Lung microvascular endothelial cell (primary cell): ENCODE measurements around the gene FMNL2. TPM values are rescaled to one million over a fixed set of nuclear protein-coding genes. Genes with fewer than 3 reads are reported as not detected.

Experiments used
- DNase-seq, 2 donors: peaks; one replicate each; pipeline versions ENCODE4 v3.0.0 to v3.0.0-alpha.2; 2010; ENCODE audit warnings: low read depth in 2 of 2
- total RNA-seq: library from RNA; depleted of rRNA; stranded (reverse); fragments of >200 nt; gene quantifications from 2 replicates; pipeline ENCODE4 v1.2.1, GENCODE V29; 2014

The FMNL2 gene
- total RNA-seq, 1 donor from 2014 or later: 48.4 TPM

DNA sequence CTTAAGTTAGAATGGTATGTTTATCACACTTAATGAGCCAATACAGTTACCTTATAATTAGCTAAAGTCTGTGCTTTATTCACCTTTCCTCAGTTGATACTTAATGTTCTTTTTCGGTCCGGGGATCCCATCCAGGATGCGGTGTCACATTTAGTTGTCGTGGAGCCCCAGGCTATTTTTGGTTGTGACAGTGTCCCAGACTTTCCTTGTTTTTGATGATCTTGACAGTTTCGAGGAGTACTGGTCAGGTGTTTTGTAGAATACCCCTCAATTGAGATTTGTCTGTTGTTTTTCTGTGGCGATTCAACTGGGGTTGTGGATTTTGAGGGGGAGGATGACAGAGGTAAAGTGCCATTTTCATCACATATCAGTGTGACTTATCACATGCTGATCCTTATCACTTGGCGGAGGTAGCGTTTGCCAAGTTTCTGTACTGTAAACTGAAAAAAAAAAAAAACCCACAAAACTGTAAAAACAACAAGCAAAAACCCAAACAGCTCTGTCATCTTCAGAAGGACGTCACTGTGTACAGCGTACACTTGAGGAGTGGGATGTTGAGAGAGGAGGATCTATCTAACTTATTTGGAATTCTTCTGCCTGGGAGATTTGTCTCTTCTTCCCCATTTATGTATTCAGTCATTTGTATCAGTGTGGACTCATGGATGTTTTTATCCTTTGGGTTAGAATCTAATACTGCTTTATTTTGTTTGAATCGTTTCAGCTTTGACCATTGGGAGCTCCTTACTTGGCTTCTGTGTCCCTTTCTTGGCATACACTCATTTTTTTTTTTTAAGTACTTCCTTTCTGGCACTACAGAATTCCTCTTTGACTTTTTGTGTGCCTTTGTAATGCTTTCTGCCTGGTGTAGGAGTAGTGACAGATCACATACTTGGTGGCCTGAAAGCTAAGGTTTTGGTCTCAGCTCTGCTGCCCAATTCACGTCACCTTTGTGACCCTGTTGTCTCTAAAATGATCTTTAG is 68.1 kb downstream of the FMNL2 start:
- DNase-seq: peak; percentile 56 to 62

DNA sequence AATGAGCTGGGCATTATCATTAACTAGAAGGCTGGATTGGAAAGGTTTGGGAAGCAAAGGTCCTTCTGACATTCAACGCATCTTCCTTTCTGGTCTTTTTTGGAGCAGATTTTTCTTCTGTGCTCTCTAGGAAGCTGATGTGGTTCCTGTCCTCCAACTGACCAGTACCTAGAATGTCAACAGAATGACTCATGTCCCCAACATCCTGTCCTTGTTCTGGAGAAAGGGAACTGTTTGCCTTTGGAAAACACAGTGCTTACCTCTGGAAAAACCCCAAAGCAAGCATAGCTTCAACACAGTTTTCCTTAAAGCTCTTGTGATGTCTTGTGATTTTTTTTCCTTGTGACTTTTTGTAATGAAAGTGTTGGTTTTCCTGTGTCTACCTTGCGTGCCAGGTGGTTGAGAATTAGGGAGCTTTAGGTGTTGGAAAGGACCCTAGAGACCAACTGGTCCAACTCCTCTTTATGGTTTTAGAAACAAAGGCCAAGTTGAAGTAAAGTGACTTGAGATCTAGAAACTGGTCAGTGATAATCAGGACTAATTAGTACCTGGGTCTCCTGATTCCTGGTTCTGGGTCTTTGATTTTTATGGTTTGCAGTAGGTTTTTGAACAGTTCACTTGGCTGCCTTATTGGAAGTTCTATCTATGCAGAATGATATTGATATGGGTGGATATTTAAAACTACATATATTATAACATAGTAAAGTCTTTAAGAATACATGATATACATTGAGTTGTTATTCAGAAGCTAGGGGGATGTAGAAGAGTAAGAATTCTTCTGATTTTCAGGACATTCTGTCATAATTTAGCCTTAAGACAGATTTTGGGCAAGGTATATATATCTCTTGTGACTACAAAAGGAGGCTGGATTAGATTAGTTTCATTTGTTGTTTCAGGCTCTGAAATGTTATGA is 70.5 kb downstream of the FMNL2 start:
- peak; percentile 88 to 92 for DNase-seq

DNA sequence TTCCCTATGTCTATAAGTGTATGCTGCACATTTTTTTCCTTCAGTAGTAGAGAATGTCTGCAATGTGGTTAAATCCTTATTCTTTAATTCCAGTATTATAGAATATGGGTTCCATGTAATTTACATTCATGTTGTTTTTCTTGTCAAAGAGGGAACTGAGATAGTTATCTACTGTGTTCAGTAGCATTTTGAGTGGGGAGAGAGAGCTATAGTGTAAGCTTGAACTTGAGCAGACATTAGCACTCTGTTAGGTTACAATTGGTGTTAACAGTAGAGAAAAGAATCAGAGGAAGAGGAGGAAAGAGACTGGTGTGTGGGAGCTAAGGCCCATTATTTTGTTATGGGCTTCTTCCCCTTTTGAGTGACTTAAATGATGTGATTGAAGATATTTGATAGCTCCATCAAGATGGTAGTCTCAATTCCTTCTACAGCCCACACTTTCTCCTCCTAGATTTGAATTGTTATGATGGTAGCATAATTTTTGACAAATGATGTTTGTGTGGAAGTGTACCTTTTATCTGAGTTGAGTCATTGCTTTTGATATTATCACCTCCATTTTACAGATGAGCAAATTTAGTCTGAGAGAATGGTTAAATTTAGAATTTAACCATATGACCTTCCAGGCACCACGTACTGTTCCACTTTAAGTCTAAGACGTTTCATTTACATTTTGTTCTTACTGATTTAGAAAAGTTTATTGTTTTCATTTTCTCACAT is 71.3 kb downstream of the FMNL2 start:
- no peak for DNase-seq

DNA sequence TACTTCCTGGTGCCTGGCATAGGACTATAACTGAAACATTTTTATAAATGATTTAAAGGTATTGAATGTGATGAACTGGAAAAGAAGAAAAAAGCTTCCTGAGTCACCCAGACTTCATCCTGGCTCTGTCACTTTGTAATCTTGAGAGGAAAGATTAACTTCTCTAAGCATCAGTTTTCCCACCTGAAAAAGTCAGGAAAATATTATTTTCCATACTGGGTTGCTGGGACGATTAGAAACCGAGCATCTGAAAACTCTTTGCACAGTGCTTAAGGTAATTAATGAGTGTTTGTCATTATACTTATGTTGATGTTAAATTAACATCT is 71.8 kb downstream of the FMNL2 start:
- DNase-seq: no peak

DNA sequence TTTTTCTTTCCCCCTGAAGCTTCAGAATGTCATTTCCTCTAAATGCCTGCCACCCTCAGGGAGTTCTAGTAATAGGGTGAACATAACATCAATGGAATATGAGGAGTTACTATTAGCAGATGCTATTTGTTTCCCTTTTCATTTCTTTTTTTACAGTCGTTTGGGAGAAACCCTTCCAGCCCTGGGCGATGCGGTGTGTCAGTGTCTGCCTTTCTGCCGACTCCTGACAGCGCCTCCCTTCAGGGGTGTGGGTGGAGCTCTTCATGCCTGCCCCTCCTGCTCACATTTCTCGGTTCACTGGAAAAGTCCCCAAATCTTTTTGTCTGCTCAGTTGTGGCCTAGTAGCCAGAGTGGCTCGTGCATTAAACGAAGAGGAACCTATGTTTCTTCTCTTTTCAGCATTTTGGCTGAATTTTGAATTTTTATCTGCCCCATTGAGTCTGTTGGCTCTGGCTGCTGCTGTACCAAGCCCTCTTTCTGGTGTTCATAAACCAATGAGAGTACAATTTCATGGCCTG is 72.3 kb downstream of the FMNL2 start:
- peak; percentile 33 to 61 for DNase-seq

DNA sequence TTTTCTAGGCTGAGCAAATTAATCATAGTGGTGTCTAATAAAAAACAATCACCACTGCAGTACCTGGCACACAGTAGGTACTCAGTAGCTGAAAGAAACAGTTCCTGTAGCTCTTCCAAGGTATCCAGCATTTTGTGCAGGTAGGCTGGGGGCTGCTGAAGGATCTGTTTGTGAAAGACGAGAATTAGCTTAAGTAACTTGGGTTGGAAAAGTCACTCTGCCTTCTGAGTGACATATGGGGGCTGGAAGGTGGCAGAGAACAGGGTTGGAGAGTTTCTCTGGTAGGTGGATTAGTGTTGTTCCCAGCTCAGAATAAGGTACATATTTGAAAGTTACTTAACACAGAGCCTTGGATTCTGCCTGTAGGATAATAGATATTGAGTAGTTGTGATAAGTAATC is 72.8 kb downstream of the FMNL2 start:
- DNase-seq: no peak

DNA sequence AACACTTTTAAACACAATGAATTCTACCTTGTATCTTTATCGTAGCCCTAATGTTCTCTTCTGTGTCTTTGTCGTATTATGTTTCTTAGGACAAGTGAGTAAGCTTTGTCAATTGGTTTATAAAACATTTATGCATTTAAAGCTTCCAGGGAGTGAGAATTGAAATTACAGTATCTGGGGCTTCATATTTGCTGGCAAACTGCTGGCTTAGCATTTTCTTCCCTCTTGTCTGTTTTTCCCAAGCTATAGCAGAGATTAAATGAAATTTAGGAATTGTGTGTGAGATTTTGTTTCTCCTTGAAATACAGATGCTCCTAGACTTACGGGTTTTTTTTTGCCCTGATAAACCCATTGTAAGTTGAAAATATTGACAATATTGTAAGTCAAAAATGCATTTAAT is 73.3 kb downstream of the FMNL2 start:
- DNase-seq: no peak

DNA sequence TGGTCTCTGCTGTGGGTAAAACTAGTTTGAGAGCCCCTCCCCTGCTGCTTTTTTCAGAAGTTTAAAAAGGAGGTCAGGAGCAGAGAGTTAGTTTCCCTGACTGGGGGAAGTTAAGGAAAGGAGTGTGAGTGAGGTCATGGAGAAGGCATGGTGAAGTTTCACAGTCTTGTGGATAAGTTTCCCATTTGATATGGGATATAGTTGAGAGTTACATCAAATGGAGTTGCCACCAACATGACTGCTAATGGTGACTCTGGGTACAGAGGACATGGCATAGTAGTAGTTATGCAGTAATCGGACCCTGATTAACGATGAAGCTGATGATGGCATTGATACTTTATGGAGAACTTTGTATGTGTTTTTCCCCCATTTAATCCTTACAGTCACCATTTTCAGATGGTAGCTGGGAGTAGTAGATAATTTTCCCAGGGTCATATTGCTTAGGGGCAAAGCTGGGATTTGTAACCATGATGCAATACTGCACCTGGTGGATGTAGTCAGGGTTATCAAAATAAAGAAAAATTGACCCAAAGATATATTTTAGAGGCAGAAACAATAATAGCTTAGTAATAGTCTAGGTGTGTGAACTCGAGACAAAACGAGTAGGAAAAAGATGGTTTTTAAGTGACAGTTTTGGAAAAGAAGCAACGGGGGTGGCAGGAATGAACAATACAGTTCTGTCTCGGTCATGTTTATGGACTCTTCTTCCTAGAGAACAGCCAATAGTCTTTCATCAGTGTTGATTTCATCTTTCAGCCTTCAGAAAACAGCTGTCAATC is 74.6 kb downstream of the FMNL2 start:
- DNase-seq: peak in 1 of 2 donors; percentile 34

DNA sequence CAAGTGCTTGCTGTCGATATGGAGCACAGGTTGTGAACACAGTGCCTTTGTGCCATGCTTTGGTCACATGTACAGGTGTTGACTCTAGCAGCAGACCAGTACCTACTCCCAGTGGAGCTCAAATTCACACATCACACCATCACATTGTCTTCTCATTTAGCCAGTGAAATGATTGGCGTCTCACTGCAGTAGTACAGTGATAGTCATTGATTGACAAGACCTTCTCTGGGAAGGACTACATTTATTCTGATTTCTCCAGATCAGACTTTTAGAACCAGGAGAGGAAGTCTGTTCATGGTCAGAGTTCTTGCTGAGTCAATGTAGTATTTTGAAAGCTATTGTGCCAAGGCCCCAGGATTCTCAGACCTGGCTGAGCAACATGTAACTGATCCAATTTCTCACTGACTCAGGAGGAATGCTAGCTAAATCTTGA is 75.2 kb downstream of the FMNL2 start:
- DNase-seq: peak; percentile 33 to 70

DNA sequence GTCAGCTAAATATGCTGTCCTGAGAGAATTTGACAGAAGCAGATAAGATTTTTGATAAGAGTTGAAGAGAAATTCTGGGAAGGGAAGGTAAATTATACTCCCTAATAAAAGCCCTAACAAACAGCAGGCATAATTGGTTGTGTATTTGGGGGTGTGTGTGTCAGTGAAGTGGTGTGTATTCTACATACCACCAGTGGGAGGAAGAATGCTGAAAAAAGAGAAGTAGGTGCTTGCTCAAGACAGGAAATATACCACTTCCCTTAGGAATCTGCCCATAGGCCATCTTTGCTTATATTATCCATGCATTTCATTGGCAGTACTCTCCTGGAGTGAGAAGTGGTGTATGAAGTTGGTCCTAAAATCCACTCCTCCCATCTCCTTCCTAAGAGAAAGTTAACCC is 76.2 kb downstream of the FMNL2 start:
- DNase-seq: no peak

DNA sequence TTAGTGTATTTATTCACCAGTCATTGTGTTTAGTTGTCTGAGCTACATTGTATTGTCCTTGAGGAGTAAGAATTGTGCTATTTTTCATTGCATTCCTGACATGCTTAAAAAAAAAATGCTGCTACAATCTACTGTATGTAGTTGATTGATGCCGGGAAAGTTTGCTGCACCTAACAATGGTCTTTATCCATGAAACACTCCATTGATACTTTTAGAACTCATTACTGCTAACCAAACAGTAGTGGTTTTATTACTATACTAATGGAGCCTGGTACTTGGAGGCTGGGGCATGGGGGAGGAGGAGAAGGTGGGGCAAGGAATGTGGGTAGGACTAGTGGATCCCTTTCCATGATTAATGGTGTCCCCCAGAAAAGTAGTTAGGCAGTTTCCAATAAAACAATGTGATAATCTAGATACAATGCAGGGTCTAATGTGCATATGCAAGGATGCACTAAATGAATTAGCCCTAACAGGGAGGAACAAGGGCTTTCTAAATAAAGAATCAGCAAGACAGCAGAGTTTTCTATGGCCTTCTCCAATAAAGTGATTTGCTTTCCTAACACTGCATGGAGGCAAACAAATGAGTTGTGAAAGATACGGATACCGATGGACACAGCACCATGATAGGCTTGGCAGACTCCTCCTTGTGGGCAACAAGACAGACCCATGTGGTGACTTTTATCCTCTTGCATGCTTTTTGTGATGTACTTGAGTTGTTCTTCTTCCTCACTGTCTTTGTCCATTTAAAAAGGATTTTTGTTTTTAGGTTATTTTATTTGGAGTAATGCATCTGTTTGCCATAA is 78.5 kb downstream of the FMNL2 start:
- peak in 1 of 2 donors; percentile 74 for DNase-seq

DNA sequence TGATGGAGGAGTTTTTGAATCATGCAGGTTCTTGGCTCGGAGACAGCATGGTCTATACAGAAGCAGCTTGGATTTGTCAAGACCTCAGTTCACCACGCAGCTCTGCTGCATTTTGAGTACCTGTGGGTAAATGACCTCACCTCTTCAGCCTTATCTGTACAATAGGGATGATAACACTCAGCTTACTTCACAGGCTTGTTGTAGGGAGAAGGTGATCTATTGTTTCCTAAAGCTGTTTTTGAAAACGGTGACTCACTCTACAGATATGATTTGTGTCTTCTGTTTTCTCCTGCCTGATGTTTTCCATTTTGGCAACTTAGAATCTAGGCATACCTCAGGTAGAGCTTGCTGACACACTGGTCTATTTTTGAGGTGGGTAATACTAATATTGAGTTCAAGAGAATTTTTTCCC is 80.3 kb downstream of the FMNL2 start:
- peak; percentile 52 to 67 for DNase-seq

DNA sequence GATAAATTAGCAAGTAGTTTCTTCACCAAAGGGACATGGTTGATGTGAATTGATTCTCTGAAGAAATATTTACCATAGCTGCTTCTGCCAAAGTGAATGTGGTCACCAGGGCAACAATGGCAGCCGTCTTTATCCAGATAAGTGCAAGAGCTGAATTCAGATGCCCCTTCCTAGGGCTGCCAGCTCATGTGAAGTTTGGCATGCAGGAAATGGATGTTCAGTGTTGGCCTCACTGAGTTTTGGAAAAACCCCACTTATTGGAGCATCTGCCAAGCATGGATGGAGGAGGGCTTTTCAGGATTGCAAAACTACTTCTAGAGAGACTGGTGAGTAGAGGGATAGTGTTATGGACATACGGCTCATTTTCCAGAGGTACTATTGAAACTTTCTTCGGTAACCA is 80.8 kb downstream of the FMNL2 start:
- no peak for DNase-seq

DNA sequence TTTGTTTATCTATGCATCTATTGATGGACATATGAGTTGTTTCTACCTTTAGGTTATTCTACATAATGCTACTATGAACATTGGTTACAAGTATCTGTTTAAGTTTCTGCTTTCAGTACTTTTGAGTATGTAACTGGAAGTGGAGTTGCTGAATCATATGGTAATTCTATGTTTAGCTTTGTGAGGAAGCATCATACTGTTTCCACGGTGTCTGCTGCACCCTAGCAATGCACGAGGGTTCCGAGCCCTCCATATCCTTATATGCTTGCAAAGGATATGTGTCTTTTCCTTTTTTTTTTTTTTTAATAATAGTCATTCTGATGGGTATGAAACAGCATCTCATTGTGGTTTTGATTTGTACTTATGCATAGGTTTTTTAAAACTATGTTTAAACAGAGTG is 83.7 kb downstream of the FMNL2 start:
- peak; percentile 62 to 85 for DNase-seq

DNA sequence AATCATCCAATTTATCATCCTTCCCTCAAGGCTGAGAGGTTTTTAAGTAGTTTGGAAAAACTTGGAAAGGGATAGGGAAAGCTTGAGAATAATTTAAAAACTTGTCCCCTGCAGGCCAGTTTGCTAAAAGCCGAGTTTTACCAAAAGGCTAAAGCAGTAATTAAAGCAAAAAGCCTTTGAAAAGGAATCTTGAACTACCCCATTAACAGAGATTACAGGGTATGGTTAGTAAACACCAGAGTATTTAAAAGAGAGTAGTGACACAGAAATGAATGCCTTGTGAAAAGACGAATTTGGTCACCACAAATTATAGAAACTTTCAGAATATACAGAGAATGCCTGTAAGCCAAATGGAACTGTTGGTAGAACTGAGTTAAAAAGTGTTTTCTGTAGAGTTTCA is 85.0 kb downstream of the FMNL2 start:
- DNase-seq: no peak

DNA sequence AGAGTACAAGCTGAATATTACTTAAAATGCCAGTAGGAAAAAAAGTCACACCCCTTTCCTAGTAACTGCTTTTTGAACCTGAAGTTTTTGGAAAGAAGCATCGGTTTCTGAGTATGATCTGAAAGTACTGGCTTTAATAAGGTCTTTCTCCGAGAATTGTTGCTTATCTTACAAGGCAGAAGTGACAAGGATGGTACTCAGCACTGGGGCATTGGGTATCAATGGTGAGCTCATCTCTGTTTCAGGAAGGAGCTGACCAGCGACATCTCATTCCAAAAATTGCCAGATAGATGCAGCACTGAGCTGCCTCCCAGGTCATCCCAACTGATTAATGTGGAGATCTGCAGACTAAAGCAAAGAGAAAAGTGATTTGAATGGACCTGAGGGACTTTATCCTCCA is 85.4 kb downstream of the FMNL2 start:
- no peak for DNase-seq

DNA sequence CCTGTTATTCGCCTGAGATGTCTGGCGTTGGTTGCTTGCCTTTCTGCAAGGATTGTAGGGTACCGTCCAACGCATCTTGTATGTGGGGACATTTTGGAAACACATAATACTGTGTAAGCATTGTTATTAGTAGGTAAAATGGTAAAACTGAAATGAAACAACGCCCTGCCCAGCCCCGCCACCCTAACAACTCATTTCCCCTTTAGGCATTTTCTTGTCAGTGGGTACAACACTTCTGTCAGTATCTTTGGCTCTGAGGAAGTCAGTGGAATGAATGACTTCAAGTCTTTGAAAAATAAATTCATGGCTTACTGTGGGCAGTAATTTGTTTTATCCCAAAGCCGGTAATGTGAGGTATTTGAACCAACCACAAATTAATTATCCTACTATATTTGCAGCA is 86.0 kb downstream of the FMNL2 start:
- DNase-seq: no peak

DNA sequence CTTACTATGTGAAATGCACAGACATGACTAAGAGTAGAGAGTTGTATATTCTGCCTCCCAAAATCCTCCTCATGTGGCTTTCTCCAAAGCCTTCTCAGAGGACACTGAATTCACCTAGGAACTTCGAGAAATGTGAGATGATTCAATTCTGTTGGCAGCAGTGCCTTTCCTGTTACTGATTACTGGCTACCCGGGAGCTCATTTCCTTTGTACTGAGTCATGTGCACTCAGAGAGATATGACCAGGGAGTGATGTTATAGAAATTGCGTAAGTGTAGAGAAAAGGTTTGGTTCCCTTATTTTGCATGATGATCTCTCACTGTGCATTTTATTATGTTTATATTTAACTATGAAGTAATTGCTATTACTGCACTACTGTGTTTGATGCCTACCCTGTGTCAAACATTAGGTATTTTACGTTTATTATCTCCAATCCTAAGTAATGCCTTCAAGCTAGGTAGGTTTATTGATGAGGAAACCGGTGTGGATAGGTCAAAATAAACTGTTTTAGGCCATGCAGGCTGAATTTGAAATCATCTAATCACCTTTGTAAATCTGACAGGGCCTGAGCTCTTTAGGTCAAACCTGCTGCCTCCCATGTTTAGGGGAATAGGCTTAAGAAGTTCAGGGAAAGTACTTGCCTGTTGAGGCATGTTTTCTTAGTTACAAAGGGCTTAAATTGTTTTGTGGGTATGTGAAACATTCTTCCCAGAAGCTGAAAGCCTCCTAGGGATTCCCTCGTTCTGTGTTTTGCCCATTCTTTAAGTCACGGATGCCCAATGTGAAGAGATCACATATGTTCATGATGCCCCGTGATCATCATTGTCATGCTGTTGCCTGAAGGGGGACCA is 86.8 kb downstream of the FMNL2 start:
- DNase-seq: peak; percentile 95 to 97

DNA sequence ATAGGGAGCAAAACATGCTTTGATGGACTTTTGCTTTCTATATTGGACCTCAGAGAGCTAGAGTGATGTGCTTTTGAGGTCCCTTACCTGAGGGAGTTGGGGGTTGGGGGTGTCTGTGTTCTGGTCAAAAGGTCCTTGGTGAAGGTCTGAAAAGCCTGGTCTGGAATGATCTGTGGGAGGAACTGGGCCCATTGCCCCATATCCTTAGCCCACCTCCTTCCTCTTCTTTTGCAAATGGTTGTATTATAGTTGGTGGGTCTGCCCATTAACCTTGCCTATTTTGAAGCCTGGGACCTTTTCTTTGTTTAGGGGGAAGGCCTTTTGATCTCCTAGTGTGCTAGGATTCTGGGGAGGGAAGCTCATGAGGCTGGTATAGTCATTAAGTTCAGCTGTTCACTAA is 88.7 kb downstream of the FMNL2 start:
- no peak for DNase-seq
